Pulmonary artery endothelial cell (primary cell): ENCODE measurements around the gene UBE3A. TPM values are rescaled to one million over a fixed set of nuclear protein-coding genes. Genes with fewer than 3 reads are reported as not detected.

Experiments used
- DNase-seq: peaks from one replicate; pipeline ENCODE4 v3.0.0-alpha.2; 2011; ENCODE audit warnings: low read depth, low spot score
- total RNA-seq: library from RNA; depleted of rRNA; stranded (reverse); fragments of >200 nt; gene quantifications from 2 replicates; pipeline ENCODE4 v1.2.3, GENCODE V29; 2014

Gene UBE3A
- total RNA-seq, 1 donor from 2014 or later, result 60.8 TPM

DNA sequence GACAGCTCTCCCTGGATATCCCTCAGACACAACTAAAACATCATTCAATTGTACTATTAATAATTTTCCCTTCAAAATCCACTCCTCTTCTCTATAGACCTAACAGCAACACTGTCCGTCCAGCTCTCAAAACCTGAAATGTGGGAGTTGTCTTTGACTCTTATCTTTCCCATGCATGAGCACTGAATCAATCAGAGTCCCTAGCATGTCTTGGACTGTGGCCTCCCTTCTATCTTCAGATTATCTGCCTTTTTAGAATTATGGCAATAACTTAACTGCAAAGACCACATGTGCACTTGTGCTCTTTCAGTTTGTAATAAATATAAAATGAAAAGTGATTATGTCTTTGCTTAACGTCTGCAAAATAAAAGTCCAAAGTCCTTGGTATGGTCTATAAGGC lies 107.0 kb downstream of the UBE3A start:
- DNase-seq, result no peak

DNA sequence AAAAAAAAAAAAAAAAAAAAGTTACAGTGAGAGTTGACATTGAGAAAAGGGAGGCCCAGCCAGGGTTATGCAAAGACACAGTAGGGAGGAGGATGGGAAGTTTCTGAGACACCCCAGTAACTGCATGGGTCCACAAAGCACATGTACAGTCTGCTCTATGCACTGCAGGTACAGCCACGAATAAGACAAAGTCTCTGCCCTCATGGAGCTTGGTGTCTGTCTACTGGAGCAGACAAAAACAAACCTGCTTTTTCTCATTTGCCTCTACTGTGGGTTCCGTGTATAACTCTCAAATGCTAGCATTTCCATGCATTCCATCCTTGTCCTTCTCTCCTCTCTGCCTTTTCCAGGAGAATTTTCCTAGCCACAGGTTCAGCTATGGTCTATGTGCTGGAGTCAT lies 107.4 kb downstream of the UBE3A start:
- no peak for DNase-seq

DNA sequence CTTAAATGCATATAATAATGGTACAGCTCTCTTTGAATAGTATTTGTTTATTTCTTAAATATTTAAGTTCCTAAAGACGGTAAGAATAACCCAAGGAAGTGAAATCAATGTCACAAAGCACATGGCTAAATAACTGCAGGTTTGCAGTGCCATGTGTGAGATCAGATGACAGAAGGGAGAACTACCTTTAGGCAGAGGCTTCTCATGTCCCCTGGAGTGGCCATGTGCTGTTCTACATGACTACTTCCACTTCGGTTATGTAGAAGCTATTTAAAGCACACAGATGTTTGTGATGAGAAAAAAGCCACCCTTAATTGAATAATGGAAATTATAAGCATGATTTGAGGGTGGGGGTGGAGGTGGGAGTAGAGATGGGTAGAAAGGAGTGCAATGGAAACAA lies 109.1 kb downstream of the UBE3A start:
- DNase-seq, result no peak

DNA sequence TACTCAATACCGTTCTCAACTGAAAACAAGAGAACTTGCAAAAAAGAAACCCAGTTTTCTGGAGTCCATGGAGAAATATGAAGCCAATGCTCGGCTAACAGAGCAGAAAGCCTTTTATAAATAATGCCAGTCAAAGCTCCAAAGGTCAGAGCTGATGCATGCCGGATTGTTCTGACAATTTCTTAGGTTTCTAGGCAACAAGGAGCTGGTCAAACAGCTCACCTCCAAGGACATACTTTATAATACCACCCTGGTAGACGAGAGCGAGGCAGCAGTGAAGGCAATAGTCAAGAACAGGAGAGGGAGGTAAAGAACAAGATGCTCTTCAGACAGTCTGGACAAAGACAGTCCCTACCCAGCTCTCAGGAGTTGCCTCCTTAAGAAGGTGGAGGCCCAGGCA lies 111.1 kb downstream of the UBE3A start:
- DNase-seq, result no peak

DNA sequence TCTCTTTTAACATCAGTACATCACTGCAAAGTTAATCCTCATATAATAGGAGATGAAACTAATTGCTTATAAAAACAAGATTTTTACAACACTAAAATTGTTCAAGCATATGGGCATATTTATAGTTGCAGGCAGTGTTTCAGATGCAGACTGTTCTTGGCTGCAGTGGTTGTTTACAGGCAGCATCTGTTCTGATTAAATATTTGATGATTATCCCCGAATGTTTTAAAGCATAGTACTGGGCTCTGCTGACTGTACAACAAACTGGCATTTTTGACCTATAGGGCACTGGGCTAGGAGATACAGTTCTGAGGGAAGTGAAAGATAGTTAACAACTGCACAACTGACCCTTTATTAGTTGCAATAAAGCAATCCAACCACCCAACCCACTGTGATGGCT lies 113.6 kb downstream of the UBE3A start:
- no peak for DNase-seq

DNA sequence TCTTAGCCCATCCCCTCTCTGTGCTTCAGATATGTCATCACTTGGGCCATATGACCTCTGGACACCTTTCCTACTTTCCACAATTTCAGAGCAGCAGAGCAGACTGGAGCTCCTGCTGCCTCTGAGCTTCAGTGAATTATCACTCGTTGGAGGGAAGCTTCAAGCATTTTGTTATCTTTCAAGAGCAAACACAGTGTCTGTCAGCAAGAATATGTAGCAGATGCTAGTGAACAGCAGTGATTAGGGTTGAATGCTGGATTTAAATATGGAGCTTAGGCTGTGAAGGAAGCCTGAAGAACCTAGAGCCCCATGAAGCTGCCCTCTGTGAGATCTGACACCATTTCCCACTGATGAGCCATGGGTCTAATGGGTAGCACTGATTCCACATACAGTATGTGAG lies 115.4 kb downstream of the UBE3A start:
- DNase-seq, result no peak

DNA sequence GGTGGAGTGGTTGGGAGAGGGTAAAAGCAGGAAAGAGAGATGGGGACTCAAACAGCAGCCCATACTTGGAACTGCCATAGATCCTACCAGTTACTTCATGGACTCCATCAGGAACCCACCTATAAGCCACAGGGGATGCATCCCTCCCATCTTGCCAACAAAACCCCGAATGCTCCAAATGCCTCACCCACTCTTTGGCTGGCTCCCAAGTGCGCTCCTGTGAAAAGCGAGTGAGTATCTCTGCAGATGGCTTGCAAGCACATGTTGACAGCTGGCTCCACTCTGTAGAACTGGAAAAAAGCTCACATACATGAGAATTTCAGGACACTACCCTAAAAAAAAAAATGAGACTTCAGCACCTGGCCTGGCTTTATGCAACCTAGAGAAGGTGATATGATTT lies 151.0 kb downstream of the UBE3A start:
- no peak for DNase-seq
